OCI-LY1 (cell line): Measurements from ENCODE around the gene ARAP1.

Source experiments
- EZH2 ChIP-seq: fragments of 200-600 bp; sonication (generic), shearing (Covaris generic); IDR thresholded peaks from 2 replicates; pipeline ENCODE4 v1.8.0; 2017; ENCODE audit warnings: borderline replicate concordance, mixed run types, mild to moderate bottlenecking, antibody characterized with exemption, low read length, moderate library complexity, mixed read lengths
- TF ChIP-seq, protein P1 (sequence below): fragments of 200-600 bp; sonication (generic), shearing (Covaris generic); IDR thresholded peaks from 2 replicates; pipeline ENCODE4 v1.5.1; 2017; ENCODE audit warnings: mild to moderate bottlenecking, antibody characterized with exemption, low read length, moderate library complexity, mixed read lengths

DNA sequence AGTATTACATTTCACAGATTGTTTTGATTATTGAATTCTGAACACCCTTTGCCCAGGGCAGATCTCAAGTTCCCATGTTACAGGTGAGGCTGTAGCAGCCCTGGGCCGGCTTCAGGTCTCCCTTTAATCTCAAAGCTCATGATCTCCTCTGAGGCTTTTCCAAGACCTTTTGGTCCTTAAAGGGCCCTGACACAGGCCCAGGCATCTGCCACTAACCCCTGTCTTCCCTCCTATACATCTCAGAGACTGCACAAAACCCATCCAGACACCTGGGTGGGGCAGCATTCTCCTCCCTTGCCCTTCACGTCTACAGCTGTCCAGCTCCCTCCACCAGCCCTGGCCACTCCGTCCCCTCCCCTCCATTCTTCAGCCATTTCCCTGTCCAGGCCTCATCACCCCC, 115.8 kb downstream of the ARAP1 start:
- TF ChIP-seq, protein P1, sequence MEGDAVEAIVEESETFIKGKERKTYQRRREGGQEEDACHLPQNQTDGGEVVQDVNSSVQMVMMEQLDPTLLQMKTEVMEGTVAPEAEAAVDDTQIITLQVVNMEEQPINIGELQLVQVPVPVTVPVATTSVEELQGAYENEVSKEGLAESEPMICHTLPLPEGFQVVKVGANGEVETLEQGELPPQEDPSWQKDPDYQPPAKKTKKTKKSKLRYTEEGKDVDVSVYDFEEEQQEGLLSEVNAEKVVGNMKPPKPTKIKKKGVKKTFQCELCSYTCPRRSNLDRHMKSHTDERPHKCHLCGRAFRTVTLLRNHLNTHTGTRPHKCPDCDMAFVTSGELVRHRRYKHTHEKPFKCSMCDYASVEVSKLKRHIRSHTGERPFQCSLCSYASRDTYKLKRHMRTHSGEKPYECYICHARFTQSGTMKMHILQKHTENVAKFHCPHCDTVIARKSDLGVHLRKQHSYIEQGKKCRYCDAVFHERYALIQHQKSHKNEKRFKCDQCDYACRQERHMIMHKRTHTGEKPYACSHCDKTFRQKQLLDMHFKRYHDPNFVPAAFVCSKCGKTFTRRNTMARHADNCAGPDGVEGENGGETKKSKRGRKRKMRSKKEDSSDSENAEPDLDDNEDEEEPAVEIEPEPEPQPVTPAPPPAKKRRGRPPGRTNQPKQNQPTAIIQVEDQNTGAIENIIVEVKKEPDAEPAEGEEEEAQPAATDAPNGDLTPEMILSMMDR = no peak
- no peak for TF ChIP-seq EZH2
